Measurements from ENCODE around the gene PTPRN2.
"Not testable (repeated sequence)": the region's sequence is repeated elsewhere in the genome, so short reads cannot be mapped to it uniquely, and the experiment has no call there.

Gene PTPRN2

DNA sequence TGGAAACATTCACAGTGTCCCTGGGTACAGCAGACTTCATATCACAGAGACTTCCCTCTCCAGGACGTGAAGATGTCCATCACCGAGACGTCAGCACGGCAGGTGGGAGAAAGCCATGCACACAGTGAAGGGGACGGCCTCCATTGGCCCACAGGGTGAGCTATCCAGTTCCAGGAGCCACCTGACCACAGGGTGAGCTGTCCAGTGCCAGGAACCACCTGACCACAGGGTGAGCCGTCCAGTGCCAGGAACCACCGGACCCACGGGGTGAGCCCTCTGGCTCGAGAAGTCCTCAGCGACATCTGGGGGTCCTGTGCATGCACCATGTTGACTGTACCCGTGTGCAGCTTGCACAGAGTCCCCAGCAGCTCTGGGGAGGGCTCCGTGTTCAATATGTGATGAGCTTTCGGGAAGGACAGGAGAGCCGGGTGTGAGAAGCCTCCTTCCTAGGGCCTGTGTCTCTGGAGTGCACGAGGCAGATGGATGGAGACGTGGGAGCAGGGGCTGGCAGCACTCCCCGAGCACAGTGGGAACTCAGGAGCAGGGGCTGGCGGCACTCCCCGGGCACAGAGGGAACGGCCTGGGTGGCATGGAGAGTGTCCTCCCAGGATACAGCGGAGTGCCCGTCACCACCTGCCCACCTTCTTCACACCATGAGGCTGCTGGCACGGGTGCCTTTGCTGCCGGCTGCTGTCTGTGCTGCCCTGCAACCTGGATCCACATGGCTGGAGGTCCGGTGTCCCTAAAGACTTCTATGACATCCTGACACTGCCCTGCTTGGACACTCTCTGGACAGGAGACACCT is 634.6 kb downstream of the PTPRN2 start:
- DNase-seq: no peak

DNA sequence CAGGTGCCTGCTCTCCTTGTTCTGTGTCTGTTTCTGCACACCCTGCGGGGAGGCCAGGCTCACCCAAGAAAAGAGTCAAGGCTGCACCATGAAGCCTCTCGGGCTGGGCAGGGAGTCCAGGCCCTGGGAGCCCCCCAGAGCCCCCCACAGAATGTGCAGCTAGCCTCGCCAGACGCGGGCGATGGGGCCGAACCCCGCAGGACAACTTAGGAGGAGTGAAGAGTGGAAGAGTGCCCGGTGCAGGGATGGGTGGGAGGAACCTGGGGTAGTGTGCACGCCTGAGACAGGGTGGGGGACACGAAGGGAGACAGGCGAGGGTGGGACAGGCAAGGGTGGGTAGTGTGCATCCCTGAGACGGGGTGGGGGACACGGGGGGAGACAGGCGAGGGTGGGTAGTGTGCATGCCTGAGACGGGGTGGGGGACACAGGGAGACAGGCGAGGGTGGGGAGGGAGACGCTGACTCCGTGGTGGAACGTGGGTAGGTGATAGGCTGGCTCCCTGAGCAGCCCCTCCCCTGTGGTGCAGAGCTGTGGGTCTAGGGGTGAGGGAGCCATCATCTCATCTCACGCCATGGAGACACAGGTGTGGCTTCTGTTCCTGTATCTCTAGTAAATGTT is 635.5 kb downstream of the PTPRN2 start:
- DNase-seq: no peak

DNA sequence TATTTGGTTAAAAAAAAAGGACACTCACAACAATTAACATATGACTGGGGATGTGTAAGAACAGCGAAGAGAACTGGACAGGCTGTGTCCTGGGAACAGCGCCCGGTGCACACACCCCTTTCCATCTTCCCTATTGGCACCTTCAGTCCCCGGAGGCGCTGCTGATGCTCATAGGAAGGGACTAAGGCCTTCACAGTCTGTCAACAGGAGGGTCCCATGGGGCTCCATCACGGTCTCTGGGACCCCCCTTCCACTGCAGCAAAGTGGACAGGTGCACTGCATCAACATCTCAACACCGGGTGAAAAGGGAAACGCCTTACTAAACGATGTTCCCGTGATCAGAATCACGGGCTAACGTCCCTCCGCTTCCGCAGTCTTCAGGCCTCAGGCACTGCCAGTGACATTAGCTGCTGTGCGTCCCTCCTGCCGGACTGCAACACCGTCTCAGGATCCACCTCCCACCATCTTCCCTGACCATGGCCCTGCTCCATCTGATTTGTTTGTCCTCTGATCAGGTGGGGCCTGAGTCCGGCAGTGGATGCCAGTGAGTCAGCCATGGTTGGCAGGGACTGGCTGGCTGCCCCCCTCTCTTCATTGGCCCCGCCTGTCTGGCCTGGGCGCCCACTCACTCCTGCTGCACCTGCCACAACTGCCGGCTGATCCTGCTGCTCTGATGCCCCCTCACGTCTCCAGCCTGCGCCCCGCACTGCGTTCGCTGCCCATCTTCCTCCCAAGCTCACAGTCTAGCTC is 636.1 kb downstream of the PTPRN2 start:
- DNase-seq: no peak

DNA sequence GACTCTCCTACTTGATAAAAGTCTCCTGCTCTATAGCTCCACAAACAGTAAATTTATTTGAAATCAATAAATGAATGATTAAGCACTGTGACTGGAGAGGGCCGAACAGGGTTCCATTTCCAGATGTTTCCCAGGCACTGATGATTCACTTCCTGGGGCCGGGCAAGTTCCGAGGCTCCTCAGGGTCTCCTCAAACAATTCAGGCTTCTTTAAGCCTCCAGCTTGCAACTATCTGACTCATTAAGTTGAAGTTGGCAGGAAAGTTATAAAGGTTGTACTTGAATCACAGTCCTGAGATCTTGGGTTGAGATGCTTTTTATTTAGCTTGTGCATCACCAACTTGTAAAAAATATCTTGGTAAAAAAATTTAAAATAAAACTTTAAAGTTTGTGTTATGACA is 637.9 kb downstream of the PTPRN2 start:
- DNase-seq: no peak

DNA sequence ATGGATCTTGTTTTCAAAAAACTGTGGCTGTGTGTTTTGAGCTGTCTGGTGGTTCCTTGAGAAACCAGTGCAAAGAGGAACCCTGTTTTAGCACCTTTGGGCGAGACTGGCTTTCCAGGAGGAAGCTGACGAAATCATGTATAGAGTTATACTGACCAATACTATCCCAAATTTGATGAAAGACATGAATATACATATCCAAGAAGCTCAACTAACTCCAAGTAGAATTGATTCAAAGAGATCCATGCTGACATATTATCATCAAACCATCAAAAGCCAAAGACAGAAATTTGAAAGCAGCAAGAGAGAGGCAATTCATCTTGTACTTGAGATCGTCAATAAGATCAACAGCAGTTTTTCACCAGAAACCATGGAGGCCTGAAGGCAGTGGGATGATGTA is 640.1 kb downstream of the PTPRN2 start:
- no peak for DNase-seq

DNA sequence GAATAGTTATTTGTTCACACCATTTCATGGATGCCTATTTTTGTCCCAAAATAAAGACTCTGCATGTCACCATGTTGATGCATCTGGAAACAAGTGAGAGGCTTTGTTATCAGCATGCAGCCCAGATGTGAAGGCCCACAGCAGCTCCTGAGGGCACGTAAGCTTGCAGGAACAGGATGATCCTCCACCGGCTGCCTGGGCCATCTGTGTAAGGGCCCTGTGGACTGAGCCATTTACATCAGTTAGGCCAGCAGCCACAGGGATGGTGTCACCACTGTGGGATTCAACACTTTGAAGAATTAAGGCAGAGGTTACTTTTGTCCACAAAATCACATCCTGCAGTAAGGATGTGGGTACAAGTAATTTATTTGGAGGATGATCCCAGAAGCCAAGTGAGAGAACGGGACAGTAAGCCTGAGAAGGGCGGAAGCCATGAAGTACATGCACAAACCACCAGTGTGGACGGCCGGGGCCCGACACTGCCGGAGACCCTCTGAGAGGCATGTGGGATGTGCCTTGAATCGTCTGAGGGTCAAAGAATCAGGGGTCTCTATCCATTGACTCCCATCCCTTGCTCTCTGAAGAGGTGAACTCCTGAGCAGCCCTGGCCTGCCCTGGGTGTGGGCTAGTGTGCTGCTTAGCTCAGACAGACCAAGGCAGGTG is 641.1 kb downstream of the PTPRN2 start:
- no peak for DNase-seq

DNA sequence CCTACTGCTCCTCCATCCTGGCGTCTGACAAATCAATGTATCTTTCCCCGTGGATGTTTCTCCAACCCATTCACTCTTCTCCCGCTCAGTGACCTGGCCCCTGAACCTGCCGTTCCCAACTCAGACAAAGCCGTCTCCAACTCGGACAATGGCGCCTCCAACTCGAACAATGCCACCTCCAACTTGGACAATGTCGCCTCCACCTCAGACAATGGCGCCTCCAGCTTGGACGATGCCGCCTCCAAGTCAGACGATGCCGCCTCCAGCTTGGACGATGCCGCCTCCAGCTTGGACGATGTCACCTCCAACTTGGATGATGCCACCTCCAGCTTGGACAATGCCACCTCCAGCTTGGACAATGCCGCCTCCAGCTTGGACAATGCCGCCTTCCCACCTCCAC is 642.2 kb downstream of the PTPRN2 start:
- no peak for DNase-seq

DNA sequence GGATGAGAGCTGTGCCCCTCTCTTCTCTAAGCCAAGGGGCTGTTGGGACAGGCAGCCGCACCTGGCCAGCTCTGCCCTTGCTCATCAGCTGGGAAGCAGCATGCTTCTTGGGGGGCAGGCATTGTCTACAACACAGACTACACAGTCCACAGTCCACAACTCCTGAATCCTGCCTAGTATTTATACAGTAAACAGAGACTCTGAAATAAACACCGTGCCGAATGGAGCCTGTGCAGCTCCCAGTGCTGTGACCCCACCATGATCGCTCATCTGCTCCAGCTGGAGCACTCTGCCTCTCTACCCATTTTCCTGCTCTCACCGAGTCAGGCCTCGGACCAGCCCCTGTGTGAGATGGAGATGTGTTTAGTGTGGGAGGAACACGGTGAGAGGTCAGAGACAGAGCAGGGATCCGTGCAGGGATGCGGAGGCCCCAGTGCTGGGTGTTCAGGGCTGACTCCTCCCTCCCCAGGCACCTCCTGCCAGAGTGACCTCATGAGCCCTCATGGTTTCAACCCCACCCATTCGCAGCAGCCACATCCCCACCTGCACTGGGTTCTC is 642.8 kb downstream of the PTPRN2 start:
- no peak for DNase-seq

DNA sequence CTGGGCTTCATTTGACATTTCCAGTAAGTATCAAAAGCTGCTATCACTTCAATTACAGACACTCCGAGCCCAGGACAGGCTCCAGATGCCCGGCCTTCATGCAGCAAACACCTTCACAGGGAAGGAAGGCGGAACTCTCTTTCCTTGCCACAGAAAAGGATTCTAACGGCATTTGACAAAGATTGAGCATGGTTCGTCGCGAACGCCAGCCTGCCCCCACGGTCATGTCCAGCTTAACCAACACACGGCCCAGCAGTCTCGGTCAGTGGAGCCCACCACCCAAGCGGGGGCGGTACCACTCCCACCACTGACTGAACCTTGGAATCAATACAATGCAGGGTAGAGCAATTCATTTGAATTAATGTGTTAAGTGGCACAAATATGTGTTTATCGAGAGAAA is 643.6 kb downstream of the PTPRN2 start:
- no peak for DNase-seq

DNA sequence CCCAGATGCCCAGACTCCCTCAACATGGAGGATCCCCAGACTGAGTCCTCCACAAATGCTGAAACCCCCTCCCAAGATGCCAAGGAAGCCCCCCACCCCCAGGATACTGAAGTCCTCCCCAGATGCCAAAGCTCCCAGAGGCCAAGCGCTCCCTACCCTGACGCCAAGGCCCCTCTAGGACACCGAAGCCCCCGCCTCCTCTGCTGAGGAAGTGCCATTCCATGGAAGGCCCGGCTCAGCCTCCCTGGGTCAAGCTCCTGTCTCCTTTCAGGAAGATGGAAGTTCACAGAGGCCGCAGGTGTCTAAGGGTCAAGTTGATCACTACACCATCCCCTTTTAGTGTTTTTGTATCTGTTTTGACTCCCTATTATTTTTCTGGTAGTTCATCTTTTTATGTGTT is 644.1 kb downstream of the PTPRN2 start:
- DNase-seq: no peak

DNA sequence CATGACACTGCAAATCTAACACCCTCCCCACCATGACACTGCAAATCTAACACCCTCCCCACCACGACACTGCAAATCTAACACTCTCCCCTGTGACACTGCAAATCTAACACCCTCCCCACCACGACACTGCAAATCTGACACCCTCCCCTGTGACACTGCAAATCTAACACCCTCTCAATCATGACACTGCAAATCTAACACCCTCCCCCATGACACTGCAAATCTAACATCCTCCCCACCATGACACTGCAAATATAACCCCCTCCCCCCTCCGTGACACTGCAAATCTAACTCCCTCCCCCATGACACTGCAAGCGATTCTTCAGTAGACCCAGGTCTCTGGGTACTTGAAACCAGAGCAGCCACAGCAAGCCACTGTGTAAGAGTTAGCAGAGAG is 646.4 kb downstream of the PTPRN2 start:
- no peak for DNase-seq

DNA sequence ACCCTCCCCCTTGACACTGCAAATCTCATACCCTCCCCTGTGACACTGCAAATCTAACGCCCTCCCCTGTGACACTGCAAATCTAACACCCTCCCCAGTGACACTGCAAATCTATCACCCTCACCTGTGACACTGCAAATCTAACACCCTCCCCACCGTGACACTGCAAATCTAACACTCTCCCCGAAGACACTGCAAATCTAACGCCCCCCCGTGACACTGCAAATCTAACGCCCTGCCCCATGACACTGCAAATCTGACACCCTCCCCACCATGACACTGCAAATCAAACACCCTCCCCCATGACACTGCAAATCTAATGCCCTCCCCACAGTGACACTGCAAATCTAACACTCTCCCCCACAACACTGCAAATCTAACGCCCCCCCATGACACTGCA is 647.1 kb downstream of the PTPRN2 start:
- DNase-seq: no peak

DNA sequence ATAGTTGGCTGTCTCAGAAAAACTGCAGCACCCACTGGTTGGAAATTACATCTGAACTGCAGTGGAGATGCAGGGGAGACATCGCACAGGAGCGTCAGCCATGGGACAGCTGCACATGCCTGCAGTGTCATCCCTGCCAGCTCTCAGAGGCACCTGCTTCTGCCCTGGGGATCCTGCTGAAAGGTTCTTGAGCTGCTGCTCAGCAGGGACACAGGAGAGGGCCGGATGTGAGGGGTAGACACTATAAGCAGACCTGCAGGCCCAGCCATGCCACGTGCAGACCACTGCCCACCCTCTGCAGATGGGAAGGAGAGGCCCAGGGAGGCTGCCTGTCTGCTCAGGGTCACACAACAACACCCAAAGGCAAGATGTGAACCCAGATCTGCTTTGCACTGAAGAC is 649.4 kb downstream of the PTPRN2 start:
- no peak for DNase-seq

DNA sequence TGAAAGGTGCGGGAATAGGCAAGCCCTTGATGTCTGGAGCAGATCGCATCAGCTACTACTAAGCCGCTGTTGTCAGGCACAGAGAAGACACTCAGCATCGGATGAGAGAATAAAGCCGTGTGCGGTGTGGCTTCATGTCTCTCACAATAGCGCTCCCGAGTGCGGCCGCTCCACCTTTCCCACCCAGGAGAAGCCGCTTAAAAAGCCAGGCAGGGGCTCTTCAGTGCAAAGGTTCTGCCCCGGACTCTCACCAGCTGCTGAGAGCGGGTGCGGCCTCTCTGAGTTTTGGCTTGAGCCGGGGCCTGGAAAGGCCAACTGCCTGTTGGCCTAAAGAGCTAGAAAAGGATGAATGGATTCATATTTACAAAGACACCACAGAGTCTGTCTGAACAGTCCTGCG is 650.2 kb downstream of the PTPRN2 start:
- no peak for DNase-seq

DNA sequence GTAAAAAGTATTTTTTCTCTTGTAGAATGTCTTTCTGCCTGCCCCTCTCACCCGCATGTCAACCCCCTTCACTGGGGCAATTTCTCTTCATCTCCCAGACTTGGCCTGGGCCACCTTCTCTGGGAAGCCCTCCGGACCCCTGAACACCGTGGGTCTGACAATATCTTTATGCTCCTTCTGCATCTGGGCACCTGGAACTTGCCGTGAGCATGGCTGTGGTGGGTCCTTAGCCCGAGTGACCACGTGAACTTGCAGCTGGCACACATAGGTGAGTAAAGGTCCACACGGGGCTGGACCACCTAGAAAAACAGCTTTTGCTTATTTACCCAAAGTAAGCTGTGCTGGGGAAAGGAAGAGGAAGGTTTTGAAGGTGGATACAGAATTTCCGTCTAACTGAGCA is 650.6 kb downstream of the PTPRN2 start:
- DNase-seq: no peak

DNA sequence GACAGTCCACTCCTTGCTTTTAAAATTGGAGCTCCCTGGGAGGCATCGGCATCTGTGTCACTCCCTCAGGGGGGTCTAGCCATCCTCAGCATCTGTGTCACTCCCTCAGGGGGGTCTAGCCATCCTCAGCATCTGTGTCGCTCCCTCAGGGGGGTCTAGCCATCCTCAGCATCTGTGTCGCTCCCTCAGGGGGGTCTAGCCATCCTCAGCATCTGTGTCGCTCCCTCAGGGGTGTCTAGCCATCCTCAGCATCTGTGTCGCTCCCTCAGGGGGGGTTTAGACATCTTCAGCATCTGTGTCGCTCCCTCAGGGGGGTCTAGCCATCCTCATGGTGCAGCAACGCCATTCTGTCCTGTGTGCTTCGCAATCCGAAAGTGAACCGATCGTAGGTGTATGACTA is 651.9 kb downstream of the PTPRN2 start:
- not testable (repeated sequence) for DNase-seq

DNA sequence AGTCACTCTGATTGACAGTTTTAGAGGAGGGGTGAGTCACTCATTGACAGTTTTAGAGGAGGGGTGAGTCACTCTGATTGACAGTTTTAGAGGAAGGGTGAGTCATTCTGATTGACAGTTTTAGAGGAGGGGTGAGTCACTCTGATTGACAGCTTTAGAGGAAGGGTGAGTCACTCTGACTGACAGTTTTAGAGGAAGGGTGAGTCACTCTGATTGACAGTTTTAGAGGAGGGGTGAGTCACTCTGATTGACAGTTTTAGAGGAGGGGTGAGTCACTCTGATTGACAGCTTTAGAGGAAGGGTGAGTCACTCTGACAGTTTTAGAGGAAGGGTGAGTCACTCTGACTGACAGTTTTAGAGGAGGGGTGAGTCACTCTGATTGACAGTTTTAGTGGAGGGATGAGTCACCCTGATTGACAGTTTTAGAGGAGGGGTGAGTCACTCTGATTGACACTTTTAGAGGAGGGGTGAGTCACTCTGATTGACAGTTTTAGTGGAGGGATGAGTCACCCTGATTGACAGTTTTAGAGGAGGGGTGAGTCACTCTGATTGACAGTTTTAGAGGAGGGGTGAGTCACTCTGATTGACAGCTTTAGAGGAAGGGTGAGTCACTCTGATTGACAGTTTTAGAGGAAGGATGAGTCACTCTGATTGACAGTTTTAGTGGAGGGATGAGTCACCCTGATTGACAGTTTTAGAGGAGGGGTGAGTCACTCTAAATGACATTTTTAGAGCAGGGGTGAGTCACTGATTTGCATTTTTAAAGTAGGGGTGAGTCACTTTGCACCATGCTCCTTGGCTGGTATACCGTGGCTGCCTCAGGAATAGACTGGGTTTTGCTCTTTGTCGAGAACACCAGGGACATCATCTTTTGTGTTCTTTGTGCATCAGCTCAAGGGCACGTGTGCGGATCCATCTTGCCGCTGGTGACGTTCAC is 654.1 kb downstream of the PTPRN2 start:
- DNase-seq: not testable (repeated sequence)

DNA sequence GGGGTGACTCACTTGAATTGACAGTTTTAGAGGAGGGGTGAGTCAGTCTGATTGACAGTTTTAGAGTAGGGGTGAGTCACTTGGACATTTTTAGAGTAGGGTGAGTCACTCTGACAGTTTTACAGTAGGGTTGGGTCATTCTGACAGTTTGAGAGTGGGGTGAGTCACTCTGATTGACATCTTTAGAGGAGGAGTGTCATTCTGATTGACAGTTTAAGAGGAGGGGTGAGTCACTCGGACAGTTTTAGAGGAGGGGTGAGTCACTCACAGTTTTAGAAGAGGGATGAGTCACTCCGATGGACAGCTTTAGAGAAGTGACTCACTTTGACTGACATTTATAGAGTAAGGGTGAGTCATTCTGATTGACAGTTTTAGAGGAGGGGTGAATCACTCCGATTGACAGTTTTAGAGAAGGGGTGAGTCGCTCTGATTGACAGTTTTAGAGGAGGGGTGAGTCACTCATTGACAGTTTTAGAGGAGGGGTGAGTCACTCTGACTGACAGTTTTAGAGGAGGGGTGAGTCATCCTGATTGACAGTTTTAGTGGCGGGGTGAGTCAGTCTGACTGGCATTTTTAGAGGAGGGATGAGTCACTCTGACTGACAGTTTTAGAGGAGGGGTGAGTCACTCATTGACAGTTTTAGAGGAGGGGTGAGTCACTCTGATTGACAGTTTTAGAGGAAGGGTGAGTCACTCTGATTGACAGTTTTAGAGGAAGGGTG is 655.0 kb downstream of the PTPRN2 start:
- DNase-seq: no peak

DNA sequence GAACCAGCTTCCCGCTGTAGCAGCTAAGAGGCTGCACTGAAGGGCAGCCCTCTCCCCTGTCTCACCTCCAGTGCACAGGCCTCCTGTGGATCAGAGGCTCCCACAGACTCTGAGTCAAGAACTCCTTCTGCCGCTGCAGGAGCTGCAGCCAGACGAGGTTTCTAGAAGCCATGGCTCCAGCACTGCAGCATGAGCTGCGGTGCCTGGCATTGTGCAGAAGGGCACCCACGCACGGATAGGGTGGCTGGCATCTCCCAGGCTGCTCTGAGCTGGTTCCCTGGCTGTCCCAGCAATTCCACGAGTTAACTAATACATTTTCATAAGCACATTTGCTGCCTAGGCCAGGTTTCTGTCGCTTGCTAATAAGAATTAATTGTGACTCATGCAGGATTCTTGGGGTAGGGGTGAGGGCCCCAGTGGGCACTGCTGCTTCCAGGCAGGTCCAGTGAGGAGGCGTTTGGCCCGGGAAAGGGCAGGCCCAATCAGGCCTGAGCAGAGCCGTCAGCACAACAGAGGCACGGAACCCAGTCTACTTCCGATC is 656.6 kb downstream of the PTPRN2 start:
- no peak for DNase-seq

DNA sequence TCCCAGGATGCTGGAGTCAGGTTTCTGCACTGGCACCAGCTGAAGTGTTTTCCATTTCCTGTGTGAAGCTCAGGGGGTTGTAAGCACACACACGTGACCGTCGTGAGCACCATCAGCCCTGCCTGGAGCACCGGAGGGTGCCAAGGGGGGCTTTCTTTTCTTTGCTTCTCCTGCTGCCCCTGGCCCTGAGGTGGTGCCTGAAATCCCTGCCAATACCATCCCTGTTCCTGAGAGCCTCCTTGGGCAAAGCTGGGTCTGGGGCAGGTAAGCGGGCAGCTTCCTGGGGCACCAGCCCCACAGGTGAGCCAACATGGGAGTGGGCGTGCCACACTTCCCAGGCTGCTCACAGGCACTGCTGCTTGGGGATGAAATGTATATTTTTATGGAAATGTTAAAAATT is 657.2 kb downstream of the PTPRN2 start:
- DNase-seq: no peak

DNA sequence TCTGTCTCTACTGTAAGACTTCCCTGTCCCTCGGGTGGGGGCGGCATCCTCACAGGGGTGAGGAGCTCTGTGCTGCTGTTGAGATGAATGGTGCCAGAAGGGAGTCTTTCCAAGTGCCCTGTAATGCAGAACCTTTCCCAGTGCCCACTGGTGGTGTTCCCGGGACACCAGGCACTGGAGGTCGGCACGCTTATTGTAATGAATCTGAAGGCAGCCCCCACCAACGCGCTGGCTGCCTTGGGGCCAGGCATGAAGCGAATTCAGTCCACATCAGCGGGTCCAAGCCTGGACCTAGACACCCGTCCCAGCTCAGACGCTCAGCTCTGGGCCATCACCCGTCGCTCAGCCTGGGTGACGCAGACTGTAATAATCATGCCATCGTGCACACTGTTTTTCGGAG is 658.0 kb downstream of the PTPRN2 start:
- no peak for DNase-seq
